ENCODE data around the gene CHRNA7. TPM values are rescaled to one million over a fixed set of nuclear protein-coding genes. Genes with fewer than 3 reads are reported as not detected.

Gene CHRNA7
- total RNA-seq, 1 experiment from 2014 or later: 4.4 TPM

- no peak overlapping the region for H3K18ac ChIP-seq (ENCODE audit: insufficient read length, low read depth, low read length)
- no peak overlapping the region for H2BK20ac ChIP-seq (ENCODE audit: low read depth, low read length, poor library complexity, severe bottlenecking)
- Mint-ChIP-seq H3K4me1 (peaks cover 37 to 38% of the 10 kb centered on the region in 2 experiments), H3K36me3 (ENCODE audit: insufficient read depth in 1 of 3, low read depth in 3 of 3) (peaks cover 3 to 9% (median 9%) of the 10 kb centered on the region in 3 experiments; a peak in 6 of 7 replicates), H3K27ac (0 out of 7 replicates have a peak overlapping the region, but pooled peaks of 1 of the 3 experiments have one; percentile 53), H3K4me3 (no peak overlapping the region), H3K9me3 (no peaks in the 10 kb centered on the region; a peak in 1 of 5 replicates), H3K27me3 (ENCODE audit: low read depth) (peaks cover 3% of the 10 kb centered on the region)
- H3K79me1 ChIP-seq (ENCODE audit: insufficient read depth, low read depth, low read length, poor library complexity, severe bottlenecking): no peaks in the 10 kb centered on the region
- no peaks in the 10 kb centered on the region; the same call in 1 of the 2 replicates for H3K4me1 ChIP-seq (ENCODE audit: insufficient read depth, low read length)
- H3K27ac ChIP-seq (ENCODE audit: insufficient read length, low read depth, low read length): no peak overlapping the region
- H4K5ac ChIP-seq (ENCODE audit: insufficient read length, low read depth, low read length): no peak overlapping the region
- H3K27me3 ChIP-seq (ENCODE audit: insufficient read depth, low read length): no peaks in the 10 kb centered on the region
- H2AK5ac ChIP-seq (ENCODE audit: insufficient read length, low read length): no peak overlapping the region
- TF ChIP-seq CTCF (conservative IDR thresholded peaks at IDR 0.05): no peak
- H3K9me3 ChIP-seq (ENCODE audit: control insufficient read depth, low read depth, low read length): no peaks in the 10 kb centered on the region
- H2BK120ac ChIP-seq (ENCODE audit: low read depth, low read length, poor library complexity, severe bottlenecking): no peak overlapping the region
- no peaks in the 10 kb centered on the region for H4K20me1 ChIP-seq (ENCODE audit: control insufficient read depth, insufficient read depth, insufficient read length)
- H3K56ac ChIP-seq (ENCODE audit: insufficient read length, low read depth, low read length): no peak overlapping the region
- no peak overlapping the region for H2BK5ac ChIP-seq (ENCODE audit: insufficient read length, low read length)
- H2BK12ac ChIP-seq (ENCODE audit: insufficient read length, low read depth, low read length): no peak overlapping the region
- H3K23ac ChIP-seq (ENCODE audit: insufficient read length, low read depth, low read length): no peak overlapping the region
- H4K91ac ChIP-seq (ENCODE audit: insufficient read length, low read depth, low read length): no peak overlapping the region
- H2AFZ ChIP-seq (ENCODE audit: low read length): no peak overlapping the region
- H3K9ac ChIP-seq (ENCODE audit: extremely low read depth, insufficient read length, low read length): no peak overlapping the region
- H3K14ac ChIP-seq (ENCODE audit: insufficient read depth, low read length): no peak overlapping the region
- no peak overlapping the region for H2BK15ac ChIP-seq (ENCODE audit: low read depth, low read length)
- H3K4ac ChIP-seq (ENCODE audit: low read depth, low read length): no peak overlapping the region
- no peaks in the 10 kb centered on the region for H3K79me2 ChIP-seq (ENCODE audit: insufficient read depth, low read length)
- H3T11ph ChIP-seq (ENCODE audit: low read length): no peak overlapping the region
- no peak overlapping the region for H3K4me2 ChIP-seq (ENCODE audit: insufficient read depth, insufficient read length, low read length)
- DNase-seq: no peak
- WGBS (ENCODE audit: extremely low coverage, insufficient read length, low lambda C conversion rate): no CpG with 5 or more reads among the region's 10 CpGs
- peaks cover 3% of the 10 kb centered on the region for H3K23me2 ChIP-seq (ENCODE audit: insufficient read length, low read depth, low read length, poor library complexity, severe bottlenecking)
- no peak overlapping the region for H4K8ac ChIP-seq (replicated peaks; ENCODE audit: insufficient read length, low read depth, low read length)
These were observed 69.8 kb downstream of the CHRNA7 start for GRCh38 chr15:32099956-32100684.
